HG03064 (cell line): ENCODE measurements around the gene ARHGEF7.
"Not testable (repeated sequence)": the region's sequence is repeated elsewhere in the genome, so short reads cannot be mapped to it uniquely, and the experiment has no call there.

Experiments used
- ATAC-seq: cut with Tn5 transposase; IDR thresholded peaks from one replicate; pipeline ENCODE4 v1.9.1; 2021; ENCODE audit warnings: low read depth; ENCODE audit not compliant: unreplicated experiment

ARHGEF7 gene

GRCh38 chr13:111245576-111246384 lies 130.7 kb downstream of the ARHGEF7 start:
- ATAC-seq = no peak

DNA sequence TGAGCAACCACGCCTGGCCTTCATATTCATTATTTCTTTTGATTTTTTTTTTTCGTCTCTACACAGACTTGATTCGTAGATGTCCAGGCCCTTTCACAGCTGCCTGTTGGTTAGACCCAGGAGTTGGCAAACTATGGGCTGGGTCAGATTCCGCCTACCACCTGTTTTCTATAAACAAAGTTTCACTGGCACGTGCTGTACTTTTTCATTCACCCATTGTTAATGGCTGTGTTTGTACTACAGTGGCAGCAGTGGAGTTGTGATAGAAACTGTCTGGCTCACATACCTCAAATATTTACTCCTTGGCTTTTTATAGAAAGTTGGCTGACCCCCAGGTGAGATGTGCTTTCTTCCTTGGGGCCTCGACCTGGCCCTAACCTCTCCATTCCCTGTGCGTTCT lies 132.4 kb downstream of the ARHGEF7 start:
- no peak for ATAC-seq

- ATAC-seq = no peak
These were observed 133.7 kb downstream of the ARHGEF7 start for GRCh38 chr13:111248822-111249221.

DNA sequence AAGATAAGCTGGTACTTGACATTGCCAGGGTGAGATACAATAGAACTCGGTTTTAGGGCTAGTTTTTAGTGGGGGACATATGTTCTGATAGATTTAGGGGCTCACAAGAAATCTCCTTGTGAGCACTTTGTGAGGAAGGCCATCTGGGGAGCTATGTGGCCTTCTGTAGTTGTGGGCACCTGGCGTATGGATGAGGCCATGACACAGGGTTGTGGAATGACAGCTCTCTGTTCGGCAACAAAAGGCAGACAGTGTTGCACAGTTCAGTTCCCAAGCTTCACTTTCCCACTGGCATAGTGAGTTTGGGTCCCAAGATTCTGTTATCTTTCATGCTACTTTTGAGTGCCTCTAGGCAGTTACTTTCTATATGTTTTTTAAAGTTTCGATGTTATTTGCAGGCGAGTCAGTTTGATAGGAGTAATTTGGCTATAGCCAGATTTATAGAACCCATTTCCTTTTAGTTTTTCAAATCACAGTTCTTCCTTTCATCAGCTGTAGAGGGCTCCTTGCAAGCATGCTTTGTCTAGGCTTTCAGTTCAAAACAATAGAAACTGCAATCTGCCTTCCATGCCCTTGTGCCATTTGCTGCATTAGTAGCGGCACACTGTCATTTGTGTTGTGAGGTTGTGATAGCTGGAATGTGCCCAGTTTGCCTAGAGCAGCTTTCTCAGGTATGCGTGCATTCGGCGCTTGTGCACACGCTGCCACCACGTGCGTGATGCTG lies 134.7 kb downstream of the ARHGEF7 start:
- no peak for ATAC-seq

GRCh38 chr13:111251646-111252445 lies 136.7 kb downstream of the ARHGEF7 start:
- ATAC-seq = no peak

DNA sequence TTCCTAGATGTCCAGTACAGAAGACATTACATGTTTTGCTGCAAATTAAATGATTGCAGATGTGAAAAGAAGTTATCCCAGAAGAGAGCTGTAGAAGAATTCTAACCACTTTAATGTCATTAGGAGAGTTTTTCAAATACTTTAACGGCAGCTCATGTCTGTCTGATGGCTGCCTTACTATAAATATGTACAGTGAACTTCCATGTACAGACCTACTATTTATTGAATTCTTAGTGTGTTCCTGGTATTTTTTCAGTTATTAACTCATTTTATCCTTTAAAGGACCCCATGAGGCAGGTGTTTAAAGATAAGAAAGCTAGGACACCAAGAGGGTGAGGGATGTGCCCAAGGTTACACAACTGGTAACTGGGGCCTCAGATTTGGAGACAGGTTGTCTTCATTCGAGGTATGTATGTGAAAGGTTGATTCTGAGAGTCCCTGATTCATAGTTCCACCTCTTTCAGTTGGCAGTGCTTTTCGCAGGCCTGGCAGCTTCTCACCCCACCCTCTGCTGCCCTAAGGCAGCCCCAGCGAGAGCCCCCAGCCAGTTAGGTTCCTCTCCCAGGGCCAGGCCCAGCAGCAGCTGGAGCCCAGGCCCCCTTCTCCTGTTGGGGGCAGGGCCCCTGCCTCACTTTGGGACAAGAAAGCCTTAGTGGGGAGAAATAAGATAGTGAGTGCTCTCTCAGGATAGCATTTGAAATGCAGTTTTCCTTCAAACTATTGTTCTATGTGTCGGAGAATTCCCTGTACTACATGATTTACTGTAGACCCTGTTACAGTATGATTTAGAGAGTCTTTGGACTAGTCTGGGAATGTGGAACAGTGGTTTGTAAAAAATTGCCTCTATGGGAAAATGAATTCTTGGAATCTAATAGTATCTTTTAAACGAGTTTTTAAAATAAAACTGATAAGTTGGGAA lies 137.6 kb downstream of the ARHGEF7 start:
- no peak for ATAC-seq

DNA sequence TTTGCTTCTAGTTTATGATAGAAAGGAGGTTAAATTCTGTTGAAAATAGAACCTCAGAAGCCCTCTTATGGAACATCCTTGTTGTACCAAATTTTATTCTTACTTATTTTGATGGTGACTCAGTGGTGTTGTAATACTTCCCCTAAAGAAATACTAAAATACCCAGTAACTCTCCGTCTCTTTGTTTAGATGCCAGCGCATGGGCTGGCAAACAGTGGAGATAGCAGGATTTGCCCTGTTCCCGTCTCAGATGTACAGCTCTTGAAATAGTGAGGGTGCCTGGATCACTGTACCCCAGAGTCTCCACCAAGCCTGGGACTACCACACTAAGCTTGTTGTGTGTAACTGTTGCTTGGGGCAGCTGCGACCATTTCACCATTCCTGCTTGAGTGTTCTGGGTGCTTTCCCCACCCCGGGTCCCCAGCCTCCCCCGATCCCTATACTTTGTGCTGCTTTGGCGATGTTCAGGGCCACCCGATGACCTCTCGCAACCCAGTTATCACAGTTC lies 138.3 kb downstream of the ARHGEF7 start:
- no peak for ATAC-seq

GRCh38 chr13:111255228-111255790 lies 140.2 kb downstream of the ARHGEF7 start:
- no peak for ATAC-seq

DNA sequence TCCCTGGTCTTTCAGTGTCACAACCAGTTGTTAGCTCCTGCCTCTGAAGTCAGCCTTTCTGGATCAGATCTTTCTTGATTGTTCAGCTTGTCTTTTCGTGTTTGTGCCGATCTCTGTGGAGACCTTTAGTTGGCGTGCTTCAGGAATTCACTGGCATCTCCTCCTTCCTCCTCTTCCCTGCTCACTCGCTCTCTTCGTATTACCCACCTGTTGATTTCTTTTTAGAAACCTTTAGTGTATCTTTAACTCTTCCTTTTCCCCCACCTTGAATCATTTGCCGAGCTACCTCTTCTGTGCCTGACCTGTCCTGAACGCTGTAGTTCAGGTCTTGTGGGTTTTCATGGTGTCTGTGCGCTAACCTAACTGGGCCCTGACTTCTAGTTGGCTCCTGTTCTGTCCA lies 141.3 kb downstream of the ARHGEF7 start:
- no peak for ATAC-seq

GRCh38 chr13:111256946-111257345 lies 141.8 kb downstream of the ARHGEF7 start:
- no peak for ATAC-seq

DNA sequence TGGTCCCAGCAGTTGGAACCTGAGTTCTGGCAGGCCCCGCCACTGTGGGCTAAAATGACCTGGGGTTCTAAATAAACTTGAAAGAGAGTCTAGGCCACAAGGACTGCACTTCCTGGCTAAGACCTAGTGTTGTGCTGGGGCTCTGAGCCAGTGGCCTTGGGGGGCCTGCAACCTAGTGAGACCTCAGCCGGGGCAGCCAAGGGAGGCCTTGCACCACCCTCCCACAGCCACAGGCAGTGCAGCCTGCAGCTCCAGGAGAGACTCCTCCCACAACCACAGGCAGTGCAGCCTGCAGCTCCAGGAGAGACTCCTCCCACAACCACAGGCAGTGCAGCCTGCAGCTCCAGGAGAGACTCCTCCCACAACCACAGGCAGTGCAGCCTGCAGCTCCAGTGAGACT lies 142.8 kb downstream of the ARHGEF7 start:
- ATAC-seq = not testable (repeated sequence)

- ATAC-seq = no peak
These were observed 143.5 kb downstream of the ARHGEF7 start for GRCh38 chr13:111258637-111259036.

- no peak for ATAC-seq
These were observed 143.9 kb downstream of the ARHGEF7 start for GRCh38 chr13:111259058-111259457.

DNA sequence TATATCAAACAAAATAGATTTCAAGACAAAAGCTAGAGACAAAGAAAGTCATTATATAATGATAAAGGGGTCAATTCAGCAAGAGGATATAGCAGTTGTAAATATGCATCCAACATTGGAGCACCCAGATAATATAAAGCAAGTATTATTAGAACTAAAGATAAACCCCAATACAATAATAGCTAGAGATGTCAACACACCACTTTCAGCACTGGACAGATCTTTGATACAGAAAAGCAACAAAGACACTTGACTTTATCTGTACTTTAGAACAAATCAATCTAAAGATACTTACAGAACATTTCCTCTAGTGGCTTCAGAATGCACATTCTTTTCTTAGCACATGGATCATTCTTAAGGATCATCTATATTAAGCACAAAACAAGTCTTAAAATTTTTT lies 146.2 kb downstream of the ARHGEF7 start:
- ATAC-seq = no peak

DNA sequence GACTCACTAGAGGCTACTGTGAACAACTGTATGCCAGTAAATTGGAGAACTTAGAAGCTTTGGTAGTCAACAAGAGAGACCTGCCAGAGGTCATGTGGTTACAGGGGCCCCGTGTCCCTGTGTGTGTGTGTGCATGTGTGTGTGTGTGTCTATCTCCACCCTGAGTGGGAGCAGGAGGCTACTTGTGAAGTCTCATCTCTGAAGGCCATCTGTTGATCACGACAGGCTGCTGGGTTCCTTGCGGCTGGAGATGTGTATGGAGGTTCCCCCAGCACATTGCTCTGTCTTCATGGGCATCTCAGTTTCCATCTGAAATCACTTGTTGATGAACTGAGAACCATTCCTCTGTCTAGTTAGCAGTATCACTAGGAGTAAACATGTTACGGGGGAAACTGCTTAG lies 147.2 kb downstream of the ARHGEF7 start:
- ATAC-seq = no peak

DNA sequence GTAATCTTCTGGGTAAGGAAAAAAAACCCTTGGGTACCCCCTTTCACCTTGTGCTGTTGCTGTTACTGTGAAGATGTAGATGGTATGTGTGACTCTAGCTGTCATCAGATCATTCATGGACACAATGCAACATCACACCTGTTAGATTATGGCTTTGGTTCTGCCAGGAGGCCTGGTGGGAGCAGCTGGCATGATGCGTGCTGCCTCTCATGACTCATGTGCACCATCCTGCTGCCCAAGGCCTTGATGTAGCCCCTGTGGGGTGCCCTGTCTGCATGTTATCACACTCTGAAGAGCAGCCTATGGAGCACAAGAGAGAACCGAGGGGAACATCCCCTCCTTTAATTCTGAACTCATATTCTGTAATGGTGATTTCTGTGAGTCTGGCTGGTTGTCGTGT lies 147.6 kb downstream of the ARHGEF7 start:
- no peak for ATAC-seq

GRCh38 chr13:111263566-111263965 lies 148.5 kb downstream of the ARHGEF7 start:
- ATAC-seq = no peak

DNA sequence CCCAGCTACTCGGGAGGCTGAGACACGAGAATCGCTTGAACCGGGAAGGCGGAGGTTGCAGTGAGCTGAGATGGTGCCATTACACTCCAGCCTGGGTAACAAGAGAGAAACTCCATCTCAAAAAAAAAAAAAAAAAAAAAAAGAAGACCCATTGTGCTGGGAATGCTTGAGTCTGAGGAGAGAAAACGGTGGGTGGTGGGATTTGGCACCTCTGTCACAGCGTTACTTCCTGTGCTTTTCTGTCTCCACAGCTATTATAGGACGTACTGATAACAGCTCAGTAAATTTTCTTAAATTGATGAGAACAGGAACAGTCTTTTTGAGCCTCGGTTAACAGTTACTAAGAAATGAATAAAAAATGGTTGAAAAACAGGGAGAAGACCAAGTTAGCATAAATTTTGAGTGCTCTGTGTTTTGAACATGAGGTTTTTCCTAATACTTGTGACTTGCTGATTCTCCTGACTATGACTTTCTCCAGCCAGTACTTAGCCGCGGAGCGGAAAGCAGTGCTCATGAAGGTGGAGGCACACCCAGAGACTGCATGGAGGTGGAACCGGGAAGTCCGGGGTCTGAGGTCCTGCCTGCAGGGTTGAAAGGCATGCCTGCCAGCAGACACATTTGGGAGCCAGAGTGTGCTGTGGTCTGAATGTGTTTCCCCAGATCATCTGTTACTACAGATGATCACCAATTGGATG lies 150.0 kb downstream of the ARHGEF7 start:
- ATAC-seq = no peak

GRCh38 chr13:111265701-111266035 lies 150.6 kb downstream of the ARHGEF7 start:
- no peak for ATAC-seq
